HUES64 (cell line): ENCODE data around the gene ARFGAP3.

Experiments used
- H3K27ac ChIP-seq: 2 replicates; pipeline ENCODE4 v1.7.0; 2013; ENCODE audit warnings: low read depth, low read length, inconsistent platforms
- H3K27me3 ChIP-seq: 2 replicates; pipeline ENCODE4 v1.6.1; 2013; ENCODE audit warnings: mild to moderate bottlenecking, low read length; ENCODE audit not compliant: insufficient read depth
- H3K36me3 ChIP-seq: 2 replicates; pipeline ENCODE4 v1.6.1; 2013; ENCODE audit warnings: mild to moderate bottlenecking, low read length; ENCODE audit not compliant: insufficient read depth
- H3K4me1 ChIP-seq: 2 replicates; pipeline ENCODE4 v1.6.1; 2013; ENCODE audit warnings: mild to moderate bottlenecking, low read length, moderate library complexity; ENCODE audit not compliant: insufficient read depth
- H3K4me3 ChIP-seq: 2 replicates; pipeline ENCODE4 v1.5.1; 2013; ENCODE audit warnings: mild to moderate bottlenecking, low read length, moderate library complexity
- H3K9ac ChIP-seq: 2 replicates; pipeline ENCODE4 v1.6.1; 2013; ENCODE audit warnings: mild to moderate bottlenecking, low read depth, low read length
- H3K9me3 ChIP-seq: 2 replicates; pipeline ENCODE4 v1.6.1; 2013; ENCODE audit warnings: low read depth, low read length; ENCODE audit not compliant: insufficient read depth
- WGBS: fragments of 150-250, 120-280 bp; methylation state at CpG from one replicate; pipeline ENCODE4 v1.1.7; 2013; ENCODE audit warnings: missing lambda C conversion rate; 5-methylcytosine and 5-hydroxymethylcytosine counted together

Gene ARFGAP3

DNA sequence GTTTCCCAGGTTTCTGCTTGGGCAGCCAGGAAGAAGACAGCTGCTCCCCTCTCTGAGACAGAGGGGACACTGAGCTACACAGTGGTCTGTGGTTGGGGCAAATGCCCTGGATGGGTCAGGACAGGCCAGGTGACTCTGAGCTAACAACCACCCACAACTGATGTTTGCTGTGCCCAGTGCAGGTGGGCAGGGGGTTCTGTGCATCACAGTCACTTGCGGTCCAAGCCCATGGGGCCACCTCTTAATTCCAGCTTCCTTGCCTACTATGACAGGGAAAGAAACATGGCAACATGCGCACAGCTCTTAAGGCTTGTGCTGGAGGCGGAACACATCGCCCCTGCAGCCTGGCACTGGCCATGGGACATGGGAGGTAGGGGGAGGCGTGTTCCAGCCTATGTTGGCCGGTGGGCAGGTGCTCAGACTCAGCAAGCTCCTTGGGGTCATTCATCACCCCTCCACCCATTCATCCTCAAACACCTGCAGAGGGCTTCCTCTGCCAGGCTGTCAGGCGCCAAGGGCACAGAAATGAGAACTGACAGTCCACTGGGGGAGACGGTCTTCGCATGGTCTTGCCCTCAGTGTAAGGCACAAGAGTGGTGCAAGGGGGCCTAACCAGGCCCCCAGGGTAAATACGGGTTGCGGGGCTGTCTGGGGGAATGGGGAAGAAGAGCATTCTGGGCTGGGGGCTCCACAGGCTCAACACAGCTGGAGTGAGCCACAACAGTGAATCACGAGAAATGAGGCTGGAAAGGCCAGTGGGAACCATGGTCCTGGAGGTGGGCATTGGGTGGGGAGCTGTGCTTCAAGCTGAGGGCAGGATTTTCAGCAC is 55.6 kb downstream of the ARFGAP3 start:
- no peak overlapping the region for H3K4me3 ChIP-seq
- 98% methylated on average over 12 of the region's 12 CpGs for WGBS
- H3K4me1 ChIP-seq, result peaks cover 9% of the 10 kb centered on the region
- H3K27ac ChIP-seq, result no peak overlapping the region
- H3K9ac ChIP-seq, result no peak overlapping the region
- H3K27me3 ChIP-seq, result no peaks in the 10 kb centered on the region
- no peaks in the 10 kb centered on the region for H3K9me3 ChIP-seq
- peaks cover 2% of the 10 kb centered on the region for H3K36me3 ChIP-seq

DNA sequence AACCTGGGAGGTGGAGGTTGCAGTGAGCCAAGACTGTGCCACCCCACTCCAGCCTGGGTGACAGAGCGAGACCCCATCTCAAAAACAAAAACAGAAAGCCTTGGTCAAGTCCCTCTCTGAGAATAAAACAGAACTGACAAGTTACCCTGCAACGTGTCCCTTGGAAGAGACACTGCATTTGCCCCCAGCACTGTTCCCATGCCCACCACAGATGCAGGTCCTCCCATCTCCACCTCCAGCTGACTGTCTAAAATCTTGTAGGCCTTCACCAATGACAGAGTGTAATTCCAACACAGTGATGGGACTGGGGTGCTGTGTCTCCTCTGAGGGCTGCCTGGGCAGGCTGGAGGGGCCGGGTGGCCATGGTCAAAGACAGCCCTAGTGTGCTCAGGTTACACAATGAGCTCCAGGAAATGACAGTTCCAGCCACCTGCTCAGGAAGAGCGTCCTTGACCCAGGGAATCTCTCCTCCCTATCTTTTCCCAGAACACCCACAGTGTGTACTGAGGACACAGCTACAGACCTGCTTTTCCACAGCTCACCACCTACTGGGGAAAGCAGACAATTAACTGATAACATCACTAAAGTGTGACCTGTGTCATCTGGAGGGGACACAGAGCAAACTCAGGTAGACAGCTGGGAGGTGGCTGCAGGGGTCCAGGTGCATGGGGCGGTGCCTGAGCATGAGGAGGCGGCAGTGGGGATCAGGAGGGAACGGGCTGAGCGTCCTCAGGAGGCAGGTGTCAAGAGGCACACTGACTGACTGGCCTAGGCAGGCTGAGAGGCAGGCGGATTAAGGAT is 56.4 kb downstream of the ARFGAP3 start:
- H3K9ac ChIP-seq, result no peak overlapping the region
- WGBS, result 77% methylated on average over 9 of the region's 9 CpGs
- peaks cover 8% of the 10 kb centered on the region for H3K4me1 ChIP-seq
- H3K9me3 ChIP-seq, result no peaks in the 10 kb centered on the region
- H3K36me3 ChIP-seq, result no peaks in the 10 kb centered on the region
- H3K4me3 ChIP-seq, result no peak overlapping the region
- no peak overlapping the region for H3K27ac ChIP-seq
- H3K27me3 ChIP-seq, result no peaks in the 10 kb centered on the region

DNA sequence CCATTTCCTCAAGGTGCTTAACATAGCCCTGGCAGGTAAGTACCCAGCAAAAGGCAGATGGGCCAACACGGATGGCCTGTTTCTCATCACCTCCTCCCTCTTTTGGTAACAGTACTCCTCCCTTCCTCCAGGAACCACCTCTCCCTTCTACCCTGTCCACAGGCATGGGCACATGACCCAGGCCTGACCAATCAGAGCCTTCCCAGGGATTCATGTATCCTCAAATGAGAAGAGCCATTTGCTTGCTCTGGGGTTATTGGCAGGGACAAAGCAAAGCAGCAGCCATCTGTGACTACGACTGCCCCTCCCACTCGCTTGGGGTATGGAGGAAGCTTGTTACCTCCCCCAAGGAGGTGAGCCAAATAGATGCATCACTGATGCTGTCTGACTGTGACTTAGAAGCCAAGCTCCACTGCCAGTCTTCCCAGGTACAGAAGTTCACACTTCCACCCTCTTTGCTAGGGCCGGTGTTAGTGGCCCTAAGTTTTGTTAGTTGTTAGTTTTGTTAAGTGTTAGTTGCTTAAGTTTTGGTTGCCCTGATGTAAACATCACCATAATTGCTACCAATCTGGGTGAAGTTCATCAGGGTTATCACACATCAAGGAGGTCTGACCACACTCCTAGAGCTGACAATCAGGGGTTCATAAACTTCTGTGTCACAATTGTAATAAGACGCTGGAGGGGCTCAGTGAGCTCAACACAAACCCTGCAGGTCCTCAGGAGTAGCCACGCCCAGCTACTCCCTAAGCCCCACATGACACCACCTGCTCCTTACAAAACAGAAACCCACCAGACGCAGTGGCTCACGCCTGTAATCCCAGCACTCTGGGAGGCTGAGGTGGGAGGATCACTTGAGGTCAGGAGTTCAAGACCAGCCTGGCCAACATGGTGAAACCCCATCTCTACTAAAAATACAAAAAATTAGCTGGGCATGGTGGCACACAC is 57.3 kb downstream of the ARFGAP3 start:
- Histone ChIP-seq H3K27me3 (no peaks in the 10 kb centered on the region), H3K4me3 (no peak overlapping the region), H3K9me3 (no peaks in the 10 kb centered on the region), H3K4me1 (no peaks in the 10 kb centered on the region), H3K9ac (no peak overlapping the region), H3K27ac (no peak overlapping the region), H3K36me3 (no peaks in the 10 kb centered on the region)
- WGBS, result 87% methylated on average over 7 of the region's 8 CpGs

DNA sequence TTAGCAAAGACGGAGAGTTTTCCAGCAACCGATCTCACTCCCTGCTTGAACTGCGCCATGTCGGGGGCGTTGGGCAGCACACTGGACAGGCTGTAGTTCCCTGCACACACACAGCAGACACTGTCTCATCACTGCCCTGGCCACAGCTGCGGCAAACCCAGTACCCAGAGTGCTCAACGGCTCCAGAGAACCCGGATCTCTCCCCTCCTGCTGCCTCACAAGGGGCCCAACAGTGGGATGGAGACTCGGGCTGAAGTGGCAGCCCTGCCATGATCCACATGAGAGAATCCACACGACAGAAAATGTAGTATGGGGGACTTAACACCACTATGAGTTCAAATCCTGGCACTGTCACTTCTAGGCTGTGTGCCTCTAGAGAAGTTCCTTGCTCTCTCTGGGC is 58.0 kb downstream of the ARFGAP3 start:
- H3K4me1 ChIP-seq, result no peaks in the 10 kb centered on the region
- H3K27ac ChIP-seq, result no peak overlapping the region
- no peaks in the 10 kb centered on the region for H3K36me3 ChIP-seq
- 93% methylated on average over 10 of the region's 10 CpGs for WGBS
- H3K4me3 ChIP-seq, result no peak overlapping the region
- no peaks in the 10 kb centered on the region for H3K27me3 ChIP-seq
- no peak overlapping the region for H3K9ac ChIP-seq
- H3K9me3 ChIP-seq, result no peaks in the 10 kb centered on the region

DNA sequence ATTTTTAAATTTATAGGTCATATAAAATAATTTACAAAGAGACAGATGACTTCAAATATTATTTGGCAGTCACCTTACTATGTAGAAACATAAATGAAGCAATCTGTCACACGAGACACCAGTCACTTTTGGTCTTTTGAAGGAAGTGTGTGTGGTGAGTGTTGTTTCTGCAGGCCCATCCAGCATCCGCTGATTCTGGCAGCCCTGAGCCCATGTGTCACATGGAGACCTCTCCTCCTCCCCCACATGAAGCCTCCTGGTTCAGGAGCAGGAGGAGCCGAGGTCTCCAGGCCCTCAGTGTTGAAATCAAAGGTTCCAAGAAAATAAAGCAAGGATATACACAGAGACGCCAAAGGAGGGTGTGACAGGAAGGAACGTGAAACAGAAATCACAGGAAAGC is 60.1 kb downstream of the ARFGAP3 start:
- Histone ChIP-seq H3K4me3 (no peak overlapping the region), H3K9ac (no peak overlapping the region), H3K27me3 (no peaks in the 10 kb centered on the region), H3K36me3 (no peaks in the 10 kb centered on the region), H3K27ac (no peak overlapping the region), H3K4me1 (no peaks in the 10 kb centered on the region), H3K9me3 (no peaks in the 10 kb centered on the region)
- WGBS, result 96% methylated on average over 5 of the region's 5 CpGs

DNA sequence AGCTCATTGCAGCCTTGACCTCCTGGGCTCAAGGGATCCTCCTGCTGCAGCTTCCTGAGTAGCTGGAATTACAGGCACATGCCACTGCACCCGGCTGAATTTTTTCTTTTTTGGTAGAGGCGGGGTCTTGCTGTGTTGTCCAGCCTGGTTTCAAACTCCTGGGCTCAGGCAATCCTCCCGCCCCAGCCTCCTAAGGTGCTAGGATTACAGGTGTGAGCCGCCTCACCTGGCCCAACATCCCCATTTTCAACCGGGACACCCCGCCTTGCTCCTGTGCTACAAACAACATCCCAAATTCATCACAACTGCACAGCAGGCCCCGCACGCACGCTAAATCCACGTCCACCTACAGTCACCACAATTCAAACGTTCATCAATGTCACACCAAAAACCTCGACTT is 61.0 kb downstream of the ARFGAP3 start:
- Histone ChIP-seq H3K4me1 (no peaks in the 10 kb centered on the region), H3K4me3 (no peak overlapping the region), H3K27me3 (no peaks in the 10 kb centered on the region), H3K9ac (no peak overlapping the region), H3K36me3 (no peaks in the 10 kb centered on the region), H3K27ac (no peak overlapping the region), H3K9me3 (no peaks in the 10 kb centered on the region)
- 93% methylated on average over 12 of the region's 12 CpGs for WGBS

DNA sequence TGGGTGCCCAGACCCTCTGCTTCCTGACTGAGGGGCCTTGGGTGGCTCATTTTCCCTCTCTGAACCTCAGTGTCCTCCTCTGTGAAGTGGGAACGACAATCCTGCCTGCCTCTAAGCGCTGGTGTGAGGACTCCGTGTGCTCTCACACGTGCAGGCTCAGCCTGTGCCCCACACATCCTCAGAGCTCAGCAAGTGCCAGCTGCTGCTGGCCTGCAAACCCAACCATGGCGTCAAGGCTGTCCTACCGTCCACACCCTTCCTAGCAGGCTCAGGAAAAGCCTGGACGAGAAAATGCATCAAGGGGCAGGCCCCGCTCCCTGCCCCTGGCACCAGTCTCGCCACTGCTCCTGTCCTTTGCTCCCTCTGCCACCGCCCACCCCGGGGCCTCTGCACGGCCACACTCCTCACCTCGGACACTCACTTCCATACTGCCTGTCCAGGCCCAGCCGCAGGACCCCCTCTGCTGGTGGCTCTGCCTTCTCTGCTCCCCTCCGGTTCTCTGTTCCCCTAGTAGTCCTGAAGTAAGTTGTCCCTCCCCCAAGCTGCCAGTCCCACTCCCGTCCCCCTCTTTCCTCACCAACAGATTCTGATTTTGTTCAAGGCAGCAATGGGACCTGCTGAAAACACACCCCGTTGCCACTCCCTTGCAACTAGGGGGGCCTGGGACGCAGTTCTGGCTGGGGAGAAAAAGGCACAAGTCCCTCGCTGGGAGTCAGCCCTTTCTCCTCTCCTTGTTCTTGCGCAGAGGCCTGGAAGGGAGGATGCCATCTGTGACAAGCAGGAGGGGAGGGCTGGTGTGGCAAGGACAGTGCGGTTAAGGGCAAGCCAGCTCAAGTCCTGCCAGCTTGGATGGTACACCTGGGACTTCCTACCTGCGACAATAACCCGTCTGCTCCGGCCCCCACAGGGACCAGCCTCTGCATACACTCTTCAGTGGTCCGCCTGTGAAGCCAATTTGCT is 62.2 kb downstream of the ARFGAP3 start:
- WGBS, result 85% methylated on average over 25 of the region's 25 CpGs
- H3K27ac ChIP-seq, result no peak overlapping the region
- no peak overlapping the region for H3K4me3 ChIP-seq
- H3K9me3 ChIP-seq, result no peaks in the 10 kb centered on the region
- no peaks in the 10 kb centered on the region for H3K36me3 ChIP-seq
- no peak overlapping the region for H3K9ac ChIP-seq
- H3K4me1 ChIP-seq, result no peaks in the 10 kb centered on the region
- no peaks in the 10 kb centered on the region for H3K27me3 ChIP-seq

DNA sequence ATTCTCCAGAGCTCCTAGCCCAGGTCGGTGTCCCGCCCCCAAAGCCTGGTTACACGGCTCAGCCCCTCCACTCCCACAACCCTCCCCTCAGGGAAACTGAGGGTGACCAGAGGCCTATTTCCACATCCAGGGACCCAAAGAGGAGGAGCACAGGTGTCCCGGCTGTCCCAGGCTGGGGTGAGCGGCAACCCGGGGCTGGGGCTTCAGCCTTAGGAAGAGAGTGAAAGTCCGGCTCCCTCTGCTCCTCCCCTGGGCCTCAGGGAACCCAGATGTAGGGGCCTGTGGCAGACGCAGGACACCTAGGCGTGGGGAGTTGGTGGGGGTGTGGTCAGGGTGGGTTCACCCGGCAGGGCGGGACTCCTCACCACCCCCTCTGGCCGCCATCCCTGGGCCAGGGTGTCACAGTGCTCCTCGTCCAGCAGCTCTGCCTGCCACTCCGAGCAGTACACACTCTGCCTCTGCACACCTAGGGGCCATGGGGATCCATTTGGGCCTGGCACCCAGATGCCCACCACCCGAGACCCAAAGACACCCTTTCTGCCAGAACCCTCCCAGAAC is 63.1 kb downstream of the ARFGAP3 start:
- no peaks in the 10 kb centered on the region for H3K4me1 ChIP-seq
- H3K9me3 ChIP-seq, result no peaks in the 10 kb centered on the region
- no peak overlapping the region for H3K9ac ChIP-seq
- no peaks in the 10 kb centered on the region for H3K27me3 ChIP-seq
- no peak overlapping the region for H3K27ac ChIP-seq
- H3K36me3 ChIP-seq, result no peaks in the 10 kb centered on the region
- 91% methylated on average over 15 of the region's 15 CpGs for WGBS
- H3K4me3 ChIP-seq, result no peak overlapping the region

DNA sequence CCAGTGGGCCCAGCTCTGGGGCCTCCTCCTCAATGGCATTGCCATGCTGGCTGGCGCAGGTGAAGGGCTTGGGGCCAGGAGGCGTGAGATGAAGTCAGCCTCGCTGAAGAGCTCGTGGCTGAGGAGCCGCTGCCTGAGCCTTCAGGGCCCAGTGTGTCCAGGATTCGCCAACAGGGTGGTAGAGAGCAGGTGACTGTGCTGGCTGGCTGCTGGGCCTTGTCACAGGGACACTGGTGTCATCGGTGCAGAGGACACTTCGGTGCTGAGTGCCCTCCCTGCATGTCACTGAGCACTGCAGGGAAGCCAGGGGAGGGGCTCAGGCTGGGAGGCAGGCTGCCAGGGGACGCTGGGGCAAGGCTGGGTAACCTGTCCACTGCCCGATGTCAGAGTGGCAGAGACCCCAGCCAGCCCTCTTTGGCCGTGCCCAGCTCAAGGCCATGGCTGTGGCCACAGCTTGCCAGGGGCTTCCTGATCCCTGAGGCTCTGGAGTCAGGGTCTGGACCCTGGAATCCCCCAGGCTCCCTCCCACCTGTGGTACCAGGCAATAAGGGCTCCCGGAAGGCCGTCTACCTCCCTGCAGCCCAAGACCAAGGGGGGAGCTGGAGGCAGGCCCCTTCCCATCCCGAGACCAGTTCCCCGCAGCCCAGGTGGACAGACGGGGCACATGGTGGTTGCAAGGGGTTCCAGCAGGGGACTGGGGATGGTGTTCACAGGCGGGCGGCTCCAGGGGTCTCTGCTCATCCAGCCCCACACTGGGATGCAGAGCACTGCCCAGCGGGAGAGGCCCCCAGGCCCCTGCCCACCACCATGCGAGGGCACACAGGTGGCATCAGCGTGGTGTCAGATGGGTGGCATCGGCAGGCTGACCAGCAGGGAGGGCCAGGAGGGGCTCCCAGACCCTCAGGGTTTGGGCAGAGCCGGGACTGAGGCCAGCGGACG is 63.9 kb downstream of the ARFGAP3 start:
- Histone ChIP-seq H3K9ac (no peak overlapping the region), H3K4me3 (no peak overlapping the region), H3K36me3 (no peaks in the 10 kb centered on the region), H3K27me3 (no peaks in the 10 kb centered on the region), H3K4me1 (no peaks in the 10 kb centered on the region), H3K9me3 (no peaks in the 10 kb centered on the region), H3K27ac (no peak overlapping the region)
- WGBS, result 89% methylated on average over 25 of the region's 25 CpGs
